NCI-H1092 (cell line): Measurements from ENCODE around the gene STPG4.
"Not testable (repeated sequence)": the region's sequence is repeated elsewhere in the genome, so short reads cannot be mapped to it uniquely, and the experiment has no call there.

Experiments
- DNase-seq: peaks from one replicate; lab custom pipeline; 2025; lab: John Stamatoyannopoulos, UW

The STPG4 gene

DNA sequence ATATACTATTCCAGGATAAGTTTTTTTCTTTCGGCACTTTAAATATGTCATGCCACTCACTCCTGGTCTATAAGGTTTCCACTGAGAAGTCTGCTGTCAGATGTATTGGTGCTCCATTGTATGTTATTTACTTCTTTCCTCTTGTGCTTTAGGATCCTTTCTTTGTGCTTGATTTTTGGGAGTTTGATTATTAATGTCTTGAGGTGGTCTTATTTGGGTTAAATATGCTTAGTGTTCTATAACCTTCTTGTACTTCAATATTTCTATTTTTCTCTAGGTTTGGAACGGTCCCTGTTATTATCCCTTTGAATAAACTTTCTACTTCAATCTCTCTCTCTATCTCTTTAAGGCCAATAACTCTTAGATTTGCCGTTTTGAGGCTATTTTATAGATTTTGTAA is 28.3 kb downstream of the STPG4 start:
- DNase-seq: no peak

- DNase-seq: not testable (repeated sequence)
Observed at GRCh38 chr2:47124740-47125139, 30.4 kb downstream of the STPG4 start.

GRCh38 chr2:47120424-47120823 is 34.7 kb downstream of the STPG4 start:
- DNase-seq: not testable (repeated sequence)

DNA sequence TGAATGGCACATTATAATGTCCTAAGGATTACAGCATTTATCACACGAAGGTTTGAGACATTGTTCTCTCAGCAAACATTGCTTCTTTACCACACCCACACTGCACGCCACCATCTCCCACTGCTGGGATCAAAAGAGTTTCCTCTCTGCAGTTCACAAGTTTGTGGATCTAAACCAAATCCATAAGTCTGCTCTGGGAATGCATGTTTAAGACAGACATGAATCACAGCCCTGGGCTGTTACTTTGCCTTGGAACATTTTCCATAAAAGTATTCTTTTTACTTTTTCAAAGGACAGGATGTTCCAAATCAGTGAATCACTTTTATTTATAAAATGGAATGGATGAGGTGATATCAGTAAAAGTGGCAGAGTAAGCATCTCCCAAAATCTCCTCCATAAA is 36.1 kb downstream of the STPG4 start:
- no peak for DNase-seq

- DNase-seq: no peak
Observed at GRCh38 chr2:47118581-47118980, 36.5 kb downstream of the STPG4 start.

DNA sequence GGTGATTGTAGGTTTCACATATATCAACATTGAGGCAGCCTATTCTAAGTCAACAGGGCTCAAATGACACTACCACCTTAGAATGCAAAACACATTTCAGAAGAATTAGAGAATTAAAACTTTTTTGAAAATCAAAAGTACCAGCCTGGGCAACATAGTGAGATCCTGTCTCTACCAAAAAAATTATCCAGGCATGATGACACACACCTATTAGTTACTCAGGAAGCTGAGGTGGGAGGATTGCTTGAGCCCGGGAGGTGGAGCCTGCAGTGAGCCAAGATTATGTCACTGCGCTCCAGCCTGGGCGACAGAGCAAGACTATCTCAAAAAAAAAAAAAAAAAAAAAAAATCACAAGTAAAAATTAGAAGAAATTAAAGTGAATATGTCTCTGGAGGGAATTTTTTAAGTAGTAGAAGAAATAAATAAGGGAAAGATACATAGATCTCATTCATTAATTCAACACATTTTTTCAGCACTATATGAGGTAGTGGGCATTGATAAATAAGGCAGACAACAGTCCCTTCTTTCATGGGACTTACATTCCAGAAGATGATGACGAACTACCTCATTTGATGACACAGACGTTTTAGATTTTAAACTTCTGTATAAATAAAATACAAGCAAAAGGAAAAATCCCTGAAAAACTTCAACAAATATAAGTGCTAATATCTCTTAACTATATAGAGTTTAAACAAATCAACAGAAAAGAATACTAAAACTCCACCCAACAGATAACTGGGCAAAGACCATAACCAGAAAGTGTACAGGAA is 42.3 kb downstream of the STPG4 start:
- DNase-seq: no peak

DNA sequence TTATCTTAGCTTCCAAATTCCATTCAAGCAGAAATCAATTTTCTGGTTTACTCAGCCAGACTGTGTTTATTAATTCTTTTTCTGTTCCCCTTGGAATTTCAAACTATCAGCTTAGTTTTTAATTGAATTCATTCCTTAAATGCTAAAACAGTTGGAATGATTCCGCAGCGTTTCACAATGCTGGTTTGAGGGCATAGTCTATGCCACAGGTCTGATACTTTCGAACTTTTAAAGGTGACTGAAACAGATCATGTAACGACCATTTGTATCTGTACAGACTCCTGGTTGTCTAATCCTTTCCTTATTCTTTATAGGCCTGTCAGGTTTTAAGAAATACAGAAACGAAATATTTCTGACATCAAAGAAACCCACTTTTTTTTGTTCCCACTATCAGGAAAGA is 45.4 kb downstream of the STPG4 start:
- DNase-seq: no peak

DNA sequence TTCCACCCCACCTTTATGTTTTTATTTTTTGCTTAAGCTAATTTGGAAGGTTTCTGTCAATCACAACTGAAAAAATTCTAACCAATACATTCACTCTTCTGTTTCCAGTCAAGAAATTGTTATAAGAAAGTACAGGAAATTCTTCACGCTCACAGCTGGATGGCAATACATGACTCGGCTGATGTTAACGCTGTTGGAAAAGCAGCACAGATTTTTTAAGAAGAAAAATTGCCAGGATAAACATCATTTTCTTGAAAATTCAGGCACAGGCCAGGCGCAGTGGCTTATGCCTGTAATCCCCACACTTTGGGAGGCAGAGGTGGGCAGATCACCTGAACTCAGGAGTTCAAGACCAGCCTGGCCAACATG is 46.1 kb downstream of the STPG4 start:
- DNase-seq: no peak

GRCh38 chr2:47108267-47109006 is 46.7 kb downstream of the STPG4 start:
- not testable (repeated sequence) for DNase-seq

GRCh38 chr2:47107201-47107600 is 47.9 kb downstream of the STPG4 start:
- DNase-seq: not testable (repeated sequence)

DNA sequence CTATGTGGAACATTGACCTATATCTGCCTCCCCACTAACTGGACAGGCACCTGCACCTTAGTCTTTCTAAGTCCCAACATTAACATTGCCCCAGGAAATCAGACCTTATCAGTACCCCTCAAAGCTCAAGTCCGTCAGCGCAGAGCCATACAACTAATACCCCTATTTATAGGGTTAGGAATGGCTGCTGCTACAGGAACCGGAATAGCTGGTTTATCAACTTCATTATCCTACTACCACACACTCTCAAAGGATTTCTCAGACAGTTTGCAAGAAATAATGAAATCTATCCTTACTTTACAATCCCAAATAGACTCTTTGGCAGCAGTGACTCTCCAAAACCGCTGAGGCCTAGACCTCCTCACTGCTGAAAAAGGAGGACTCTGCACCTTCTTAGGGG is 48.9 kb downstream of the STPG4 start:
- DNase-seq: not testable (repeated sequence)

DNA sequence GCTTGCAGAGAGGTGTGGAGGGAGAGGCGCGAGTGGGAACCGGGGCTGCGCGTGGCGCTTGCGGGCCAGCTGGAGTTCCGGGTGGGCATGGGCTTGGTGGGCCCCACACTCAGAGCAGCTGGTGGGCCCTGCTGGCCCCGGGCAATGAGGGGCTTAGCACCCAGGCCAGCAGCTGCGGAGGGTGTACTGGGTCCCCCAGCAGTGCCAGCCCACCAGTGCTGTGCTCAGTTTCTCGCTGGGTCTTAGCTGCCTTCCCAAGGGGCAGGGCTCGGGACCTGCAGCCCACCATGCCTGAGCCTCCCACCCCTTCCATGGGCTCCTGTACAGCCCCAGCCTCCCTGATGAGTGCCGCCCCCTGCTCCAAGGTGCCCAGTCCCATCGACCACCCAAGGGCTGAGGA is 55.4 kb downstream of the STPG4 start:
- not testable (repeated sequence) for DNase-seq

DNA sequence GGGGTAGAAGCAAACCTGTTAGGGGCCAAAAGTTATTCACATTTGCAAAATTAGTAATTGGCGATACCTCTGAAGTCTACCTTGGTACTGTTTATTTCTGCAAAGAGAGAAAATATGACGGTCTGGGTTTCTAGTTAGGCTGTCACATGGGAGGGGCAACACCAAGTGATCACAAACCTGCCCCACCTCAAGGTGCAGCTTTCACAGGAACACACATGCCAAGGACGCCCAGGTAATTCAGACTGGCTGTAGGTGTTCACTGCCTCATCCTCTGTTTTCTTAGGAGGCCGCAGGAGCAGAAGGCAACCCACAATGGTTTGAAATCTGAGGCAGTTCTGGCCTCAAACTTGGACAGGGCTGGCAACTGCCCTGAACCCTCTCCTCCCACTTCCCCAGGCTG is 56.2 kb downstream of the STPG4 start:
- no peak for DNase-seq

DNA sequence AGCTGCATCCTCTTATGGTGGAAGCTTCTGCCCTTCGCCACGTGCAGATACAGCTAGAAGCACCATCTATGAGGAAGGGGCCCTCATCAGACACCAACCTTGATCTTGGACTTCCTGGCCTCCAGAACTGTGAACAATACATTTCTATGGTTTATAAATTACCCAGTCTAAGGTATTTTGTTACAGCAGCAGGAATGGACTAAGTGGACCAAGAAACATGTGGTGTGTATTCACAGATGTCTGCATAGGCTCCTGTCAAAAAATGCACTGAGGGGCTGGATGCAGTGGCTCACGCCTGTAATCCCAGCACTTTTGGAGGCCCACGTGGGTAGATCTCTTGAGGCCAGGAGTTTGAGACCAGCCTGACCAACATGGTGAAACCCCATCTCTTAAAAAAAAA is 57.5 kb downstream of the STPG4 start:
- no peak for DNase-seq

- DNase-seq: no peak
Observed at GRCh38 chr2:47096451-47096850, 58.7 kb downstream of the STPG4 start.

DNA sequence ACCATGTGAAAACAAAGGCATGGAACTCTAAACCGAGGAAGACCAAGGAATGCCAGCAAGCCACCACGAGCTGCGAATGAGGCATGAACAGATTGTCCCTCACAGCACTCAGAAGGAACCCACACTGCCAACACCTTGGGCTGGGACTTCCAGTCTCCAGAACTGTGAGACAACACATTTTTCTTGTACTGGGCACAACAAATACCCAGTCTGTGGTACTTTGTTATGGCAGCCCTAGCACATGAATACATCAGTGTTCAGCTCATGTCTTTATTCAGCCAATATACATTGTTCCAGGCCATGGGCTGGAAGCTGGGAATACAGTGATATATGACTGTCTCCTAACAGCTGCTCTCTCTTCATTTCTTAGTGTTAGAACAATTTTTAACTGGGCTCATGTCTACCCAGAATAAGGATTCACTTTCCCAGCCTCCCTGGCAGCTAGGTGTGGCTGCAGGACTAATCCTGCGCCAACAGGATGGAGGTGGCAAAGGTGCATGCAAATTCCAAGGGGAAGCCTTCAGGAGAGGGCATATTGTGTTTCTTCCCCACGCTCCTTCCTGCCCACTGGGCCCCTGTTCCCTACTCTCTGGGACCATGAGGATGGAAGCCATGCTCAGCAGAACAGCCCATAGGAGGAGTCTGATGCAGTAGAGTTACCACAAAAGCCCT is 59.6 kb downstream of the STPG4 start:
- no peak for DNase-seq

GRCh38 chr2:47094511-47095142 is 60.5 kb downstream of the STPG4 start:
- no peak for DNase-seq

DNA sequence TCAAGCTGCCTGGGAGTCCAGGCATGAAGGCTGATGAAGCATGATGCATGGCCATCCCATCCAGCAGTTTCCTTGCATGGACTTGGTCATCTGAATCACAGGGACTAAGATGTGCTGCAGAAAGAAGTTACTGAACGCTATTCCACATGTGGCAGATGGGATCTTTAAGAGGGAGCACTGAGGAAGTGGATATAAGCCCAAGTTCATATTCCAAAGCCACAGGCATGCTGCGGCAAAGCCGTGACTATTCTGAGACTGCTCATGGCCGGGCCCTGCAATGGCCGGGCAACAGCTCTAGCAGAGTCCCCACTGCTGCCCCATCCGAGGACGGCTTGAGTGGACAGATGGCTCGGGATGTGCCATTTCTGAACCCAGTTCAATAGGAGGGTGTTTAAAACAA is 61.5 kb downstream of the STPG4 start:
- DNase-seq: no peak

DNA sequence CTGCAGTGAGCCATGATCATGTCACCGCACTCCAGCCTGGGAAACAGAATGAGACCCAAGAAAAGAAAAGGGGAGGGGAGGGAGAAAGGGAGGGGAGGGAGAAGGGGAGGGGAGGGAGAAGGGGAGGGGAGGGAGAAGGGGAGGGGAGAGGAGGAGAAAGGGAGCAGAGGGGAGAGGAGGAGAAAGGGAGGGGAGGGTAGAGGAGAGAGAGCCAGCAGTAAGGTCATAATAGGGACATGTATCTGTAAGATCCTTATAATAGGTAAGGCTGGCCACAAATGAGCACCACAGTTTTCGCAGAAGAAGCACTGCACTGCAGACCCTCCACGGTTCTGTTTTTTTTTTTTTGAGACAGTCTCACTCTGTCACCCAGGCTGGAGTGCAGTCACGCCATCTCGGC is 62.6 kb downstream of the STPG4 start:
- DNase-seq: no peak

DNA sequence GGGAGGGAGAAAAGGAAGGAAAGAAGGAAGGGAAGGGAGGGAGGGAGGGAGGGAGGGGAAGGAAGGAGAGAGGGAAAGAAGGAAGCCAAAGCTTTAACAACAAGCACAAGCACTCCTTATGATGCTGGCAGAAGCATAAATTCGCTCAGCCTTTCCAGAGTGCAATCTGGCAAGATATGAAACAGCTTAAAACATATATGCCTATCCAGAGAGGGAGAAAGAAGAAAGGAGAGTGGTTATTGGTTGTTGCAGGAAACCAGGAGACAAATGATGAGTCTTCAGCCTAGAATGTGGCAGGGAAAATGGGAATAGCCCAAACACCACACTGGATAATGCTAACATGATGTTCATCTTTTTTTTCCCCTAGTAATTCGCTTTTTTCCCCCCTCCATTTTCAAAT is 64.0 kb downstream of the STPG4 start:
- DNase-seq: no peak

DNA sequence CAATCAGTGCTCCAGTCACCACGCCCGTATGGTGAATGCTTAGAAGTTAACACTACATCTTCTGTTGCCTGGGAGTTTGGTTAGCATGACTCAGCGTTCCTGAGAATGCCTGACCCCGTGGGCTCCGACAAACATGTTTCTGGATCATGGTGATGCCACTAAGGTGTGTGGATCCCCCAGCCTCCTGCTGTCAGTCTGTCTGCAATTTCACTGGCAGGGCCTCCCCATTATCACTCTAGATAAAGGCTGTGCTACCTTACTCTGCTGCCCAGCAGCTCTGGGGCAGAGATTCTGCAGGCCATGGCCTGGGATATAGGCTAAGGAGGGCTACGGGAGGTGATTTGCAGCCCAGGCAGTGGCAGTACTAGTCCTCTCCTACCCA is 66.0 kb downstream of the STPG4 start:
- DNase-seq: no peak

- DNase-seq: no peak
Observed at GRCh38 chr2:47088371-47089082, 66.6 kb downstream of the STPG4 start.
